DND-41 (cell line): Measurements from ENCODE around the gene RARB.

ENCODE experiments used
- CTCF ChIP-seq: IDR thresholded peaks from 2 replicates; pipeline ENCODE4 v1.5.1; 2012; ENCODE audit warnings: borderline replicate concordance, low read length, moderate library complexity, mild to moderate bottlenecking; ENCODE audit not compliant: poor library complexity, severe bottlenecking; ENCODE audit errors: extremely low read depth
- EZH2 ChIP-seq: IDR thresholded peaks from 3 replicates; pipeline ENCODE4 v1.6.1; 2012; ENCODE audit warnings: borderline replicate concordance, low read depth, mild to moderate bottlenecking, moderate library complexity, low read length, inconsistent platforms; ENCODE audit not compliant: severe bottlenecking

GRCh38 chr3:25424614-25425013 lies 3.4 kb upstream of the RARB start:
- no peak for TF ChIP-seq CTCF
- no peak for TF ChIP-seq EZH2
